Fibroblast of lung (primary cell): Measurements from ENCODE around the gene MKI67.

Source experiments
- EZH2 ChIP-seq: IDR thresholded peaks from 2 replicates; pipeline ENCODE4 v1.5.1; 2012; ENCODE audit warnings: low read length, control low read depth, mild to moderate bottlenecking; ENCODE audit errors: missing control alignments
- TF ChIP-seq, protein P1 (sequence below), 2 donors: IDR thresholded peaks in 1 of 2; conservative IDR thresholded peaks in 1 of 2; 1 replicate in 1 of 2; 2 replicates in 1 of 2; pipeline ENCODE4 v1.5.1; 2011 to 2012; ENCODE audit warnings: low read length in 2 of 2, control low read depth in 1 of 2, inconsistent platforms in 1 of 2, low read depth in 1 of 2, mild to moderate bottlenecking in 1 of 2

DNA sequence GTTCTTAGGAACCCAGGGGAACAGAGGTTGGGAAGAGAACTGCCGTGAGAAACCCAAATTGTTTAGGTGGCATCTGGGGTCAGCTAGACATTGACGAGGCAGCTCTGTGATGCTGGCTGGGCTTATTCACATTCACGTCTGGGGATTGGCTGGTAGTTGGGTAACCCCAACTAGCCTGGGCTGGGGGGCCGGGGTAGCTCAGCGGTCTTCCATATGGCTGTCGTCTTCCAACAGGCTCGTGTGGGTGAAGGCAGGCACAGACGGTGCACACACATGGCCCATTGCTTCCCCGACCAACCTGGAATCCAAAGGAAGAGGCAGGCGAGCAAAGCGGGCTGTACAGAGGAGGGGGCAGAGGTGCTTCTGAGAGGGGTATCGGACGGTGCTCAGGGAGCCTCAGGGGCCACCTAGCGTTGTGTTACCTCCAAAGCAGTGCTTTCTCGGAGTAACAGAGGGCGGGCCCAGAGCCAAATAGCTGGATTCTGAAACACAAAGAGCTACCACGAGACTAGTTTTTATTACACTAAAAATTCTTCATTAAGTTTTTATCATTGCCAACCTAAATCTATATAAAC, 34.5 kb downstream of the MKI67 start:
- TF ChIP-seq, protein P1, sequence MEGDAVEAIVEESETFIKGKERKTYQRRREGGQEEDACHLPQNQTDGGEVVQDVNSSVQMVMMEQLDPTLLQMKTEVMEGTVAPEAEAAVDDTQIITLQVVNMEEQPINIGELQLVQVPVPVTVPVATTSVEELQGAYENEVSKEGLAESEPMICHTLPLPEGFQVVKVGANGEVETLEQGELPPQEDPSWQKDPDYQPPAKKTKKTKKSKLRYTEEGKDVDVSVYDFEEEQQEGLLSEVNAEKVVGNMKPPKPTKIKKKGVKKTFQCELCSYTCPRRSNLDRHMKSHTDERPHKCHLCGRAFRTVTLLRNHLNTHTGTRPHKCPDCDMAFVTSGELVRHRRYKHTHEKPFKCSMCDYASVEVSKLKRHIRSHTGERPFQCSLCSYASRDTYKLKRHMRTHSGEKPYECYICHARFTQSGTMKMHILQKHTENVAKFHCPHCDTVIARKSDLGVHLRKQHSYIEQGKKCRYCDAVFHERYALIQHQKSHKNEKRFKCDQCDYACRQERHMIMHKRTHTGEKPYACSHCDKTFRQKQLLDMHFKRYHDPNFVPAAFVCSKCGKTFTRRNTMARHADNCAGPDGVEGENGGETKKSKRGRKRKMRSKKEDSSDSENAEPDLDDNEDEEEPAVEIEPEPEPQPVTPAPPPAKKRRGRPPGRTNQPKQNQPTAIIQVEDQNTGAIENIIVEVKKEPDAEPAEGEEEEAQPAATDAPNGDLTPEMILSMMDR (conservative IDR thresholded peaks at IDR 0.05 in 1 of 2, IDR thresholded peaks at IDR 0.05 in 1 of 2; ENCODE audit: low read depth in 1 of 2, low read length in 2 of 2): no peak
- TF ChIP-seq EZH2: no peak
